Adrenal gland (tissue), 12 donors: ENCODE results near the gene ZSWIM6. TPM values are rescaled to one million over a fixed set of nuclear protein-coding genes. Genes with fewer than 3 reads are reported as not detected.

ENCODE experiments used
- DNase-seq, 7 donors: peaks; one replicate each; pipeline ENCODE4 v3.0.0-alpha.2; 2019 to 2020
- H3K27ac ChIP-seq, 5 donors: fragments of 200-600 bp; sonication (generic) in 4 of 5; 1 replicate in 3 of 5; 2 replicates in 2 of 5; pipeline versions ENCODE4 v1.5.1 to v1.8.0; 2016 to 2020; ENCODE audit warnings: mild to moderate bottlenecking in 1 of 5
- H3K27me3 ChIP-seq: fragments of 200-600 bp; 2 replicates; pipeline ENCODE4 v1.8.0; 2021
- H3K36me3 ChIP-seq, 2 donors: fragments of 200-600 bp; replicated peaks in 1 of 2; 1 replicate in 1 of 2; 2 replicates in 1 of 2; pipeline versions ENCODE4 v1.5.1 to v1.8.0; 2018 to 2022
- H3K4me1 ChIP-seq, 2 donors: fragments of 200-600 bp; replicated peaks in 1 of 2; 1 replicate in 1 of 2; 2 replicates in 1 of 2; pipeline versions ENCODE4 v1.5.1 to v1.8.0; 2018 to 2021
- H3K4me3 ChIP-seq, 4 donors: fragments of 200-600 bp; sonication (generic) in 3 of 4; one replicate each; pipeline ENCODE4 v1.5.1; 2016 to 2018
- H3K9me3 ChIP-seq, 3 donors: fragments of 200-600 bp; sonication (generic) in 1 of 3; replicated peaks in 1 of 3; 1 replicate in 2 of 3; 2 replicates in 1 of 3; pipeline versions ENCODE4 v1.5.1 to v1.8.0; 2016 to 2021
- POLR2A ChIP-seq, 2 donors: fragments of 450-650 bp; IDR thresholded peaks; one replicate each; pipeline ENCODE4 v1.6.1; 2017; ENCODE audit warnings: antibody characterized with exemption in 2 of 2, mild to moderate bottlenecking in 2 of 2, moderate library complexity in 1 of 2
- WGBS, 4 donors: extraction: QIAGEN DNeasy Blood & Tissue Kit in 2 of 4; methylation state at CpG; one replicate each; pipeline versions ENCODE4 v1.1.5 to v1.1.7; 2013 to 2017; 5-methylcytosine and 5-hydroxymethylcytosine counted together
- intact Hi-C, 2 donors: fragments of 100-400 bp; cut with DNase I; formaldehyde crosslinking; loops; one replicate each; pipeline versions ENCODE4 v1.14.1 to v1.15.0; 2022 to 2023
- polyA plus RNA-seq, 3 donors: library from polyadenylated mRNA; stranded (reverse); fragments of 200-250 nt in 2 of 3; fragments of 350-450 nt in 1 of 3; fragmentation: Illumina TruSeq in 1 of 3; extraction: RNeasy Lipid Tissue Mini Kit (QIAGEN cat#74804) in 1 of 3; gene quantifications; one replicate each; pipeline ENCODE4 v1.2.3, GENCODE V29; 2013 to 2014
- total RNA-seq, 9 donors: library from RNA; depleted of rRNA in 4 of 9; stranded (reverse); fragments of >200 nt in 4 of 9; fragments of 120-200 nt in 1 of 9; fragmentation: NEBNext Ultra II Directional in 1 of 9; extraction: Animal tissue kit (Norgen Biotek cat#: 25700) in 1 of 9; gene quantifications; one replicate each; pipeline versions ENCODE4 v1.1.0 to v1.2.4, GENCODE V29; 2013 to 2023
- TF ChIP-seq, protein P1 (sequence below), 6 experiments: fragments of 450-650 bp in 4 of 6; fragments of 200-600 bp in 2 of 6; sonication (generic) in 1 of 6; IDR thresholded peaks; 1 replicate in 5 of 6; 2 replicates in 1 of 6; pipeline versions ENCODE4 v1.5.1 to v1.8.0; 2016 to 2021; ENCODE audit warnings: antibody characterized with exemption in 6 of 6, mild to moderate bottlenecking in 2 of 6, moderate library complexity in 1 of 6
- donor health status: healthy with polysubstance abuse.
- donor health status: Bipolar disorder and iron deficiency.
- donor health status: DM: yes; HTN: yes; CAD: no.
- donor health status: DM: no; HTN: no; CAD: no.
- donor health status: DM: no; HTN: no; CAD: no.
- donor health status: DM: yes; HTN: yes; CAD: no.

Gene ZSWIM6
- total and polyA plus RNA-seq, 12 donors, result 5.5 to 14.6 (median 8.3) TPM

GRCh38 chr5:61526207-61526519 lies 194.1 kb downstream of the ZSWIM6 start:
- no peak for DNase-seq
- Histone ChIP-seq H3K27ac (no peak overlapping the region), H3K36me3 (peaks cover 0 to 13% of the 10 kb centered on the region in 2 donors), H3K27me3 (no peaks in the 10 kb centered on the region), H3K4me3 (no peak overlapping the region), H3K9me3 (no peaks in the 10 kb centered on the region), H3K4me1 (no peaks in the 10 kb centered on the region)
- no peak for TF ChIP-seq POLR2A (IDR thresholded peaks at IDR 0.05)
- 91 to 96% (median 94%) methylated on average over 5 of the region's 5 CpGs for WGBS, 4 donors
- intact Hi-C loops, result no loop called here

DNA sequence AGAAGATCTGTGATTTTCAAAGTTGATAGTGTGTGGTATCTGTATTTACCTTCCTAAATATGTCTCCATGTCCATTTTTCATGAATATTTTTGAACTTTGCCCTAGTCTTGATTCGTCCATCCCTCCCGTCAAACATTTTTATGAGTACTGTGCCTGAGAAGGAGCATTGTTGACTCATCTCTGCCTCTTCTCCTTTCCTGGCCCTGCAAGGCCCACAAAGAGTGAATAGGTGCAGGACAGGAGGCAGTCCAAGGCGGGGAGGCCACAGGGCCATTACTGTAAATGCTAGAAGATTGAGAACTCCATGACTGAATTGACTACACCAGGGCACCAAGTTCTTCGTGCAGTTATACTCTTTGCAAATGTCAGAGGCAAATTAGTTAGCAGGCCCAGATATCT lies 200.9 kb downstream of the ZSWIM6 start:
- no peak for DNase-seq
- no peaks in the 10 kb centered on the region for H3K27me3 ChIP-seq
- intact Hi-C loops, result no loop called here
- H3K9me3 ChIP-seq, result peaks cover 0 to 5% (median 0%) of the 10 kb centered on the region in 3 donors
- no peak overlapping the region for H3K4me3 ChIP-seq
- no peak for TF ChIP-seq POLR2A (IDR thresholded peaks at IDR 0.05)
- TF ChIP-seq, protein P1, sequence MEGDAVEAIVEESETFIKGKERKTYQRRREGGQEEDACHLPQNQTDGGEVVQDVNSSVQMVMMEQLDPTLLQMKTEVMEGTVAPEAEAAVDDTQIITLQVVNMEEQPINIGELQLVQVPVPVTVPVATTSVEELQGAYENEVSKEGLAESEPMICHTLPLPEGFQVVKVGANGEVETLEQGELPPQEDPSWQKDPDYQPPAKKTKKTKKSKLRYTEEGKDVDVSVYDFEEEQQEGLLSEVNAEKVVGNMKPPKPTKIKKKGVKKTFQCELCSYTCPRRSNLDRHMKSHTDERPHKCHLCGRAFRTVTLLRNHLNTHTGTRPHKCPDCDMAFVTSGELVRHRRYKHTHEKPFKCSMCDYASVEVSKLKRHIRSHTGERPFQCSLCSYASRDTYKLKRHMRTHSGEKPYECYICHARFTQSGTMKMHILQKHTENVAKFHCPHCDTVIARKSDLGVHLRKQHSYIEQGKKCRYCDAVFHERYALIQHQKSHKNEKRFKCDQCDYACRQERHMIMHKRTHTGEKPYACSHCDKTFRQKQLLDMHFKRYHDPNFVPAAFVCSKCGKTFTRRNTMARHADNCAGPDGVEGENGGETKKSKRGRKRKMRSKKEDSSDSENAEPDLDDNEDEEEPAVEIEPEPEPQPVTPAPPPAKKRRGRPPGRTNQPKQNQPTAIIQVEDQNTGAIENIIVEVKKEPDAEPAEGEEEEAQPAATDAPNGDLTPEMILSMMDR (IDR thresholded peaks at IDR 0.05), result no peak
- 91 to 97% (median 94%) methylated on average over 4 of the region's 4 CpGs for WGBS, 4 donors
- H3K36me3 ChIP-seq, result peaks cover 0 to 24% of the 10 kb centered on the region in 2 donors
- H3K4me1 ChIP-seq, result no peaks in the 10 kb centered on the region
- H3K27ac ChIP-seq, result no peak overlapping the region

DNA sequence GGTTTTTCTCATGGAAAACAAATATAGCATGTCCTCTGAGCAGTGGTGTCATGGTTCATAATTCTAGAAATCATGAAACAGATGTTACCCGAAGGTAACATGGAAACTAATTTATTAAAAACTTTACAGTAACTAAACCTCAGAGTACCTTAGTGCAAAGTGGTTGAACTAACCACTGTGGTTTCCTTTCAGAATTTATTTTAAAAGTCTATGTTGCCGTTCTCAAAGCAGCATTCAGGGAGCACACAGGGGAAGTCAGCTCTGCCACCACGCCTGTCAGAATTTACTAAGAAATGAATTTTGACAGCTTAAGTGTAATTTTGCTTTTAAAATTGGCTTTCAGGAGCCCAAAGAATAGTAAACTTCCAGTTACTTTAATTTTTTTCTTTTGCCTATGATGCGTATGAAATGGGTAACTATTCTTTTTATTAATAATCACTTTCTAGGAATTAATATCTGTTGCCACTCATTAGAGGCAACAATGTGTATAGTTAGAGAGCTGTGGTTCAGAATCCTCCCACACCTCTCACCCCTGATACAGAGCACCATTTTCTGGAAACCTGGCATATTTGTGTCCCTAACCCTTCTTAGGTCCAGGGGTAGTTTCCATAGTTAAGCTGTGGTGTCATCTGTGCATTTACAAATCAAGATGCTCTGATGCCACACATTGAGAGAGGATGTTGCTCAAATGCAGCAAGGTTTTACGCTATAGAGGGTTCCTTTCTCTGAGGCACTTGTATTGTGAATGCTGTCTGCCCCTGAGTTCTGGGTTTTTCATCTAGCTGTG lies 202.6 kb downstream of the ZSWIM6 start:
- Histone ChIP-seq H3K4me3 (no peak overlapping the region), H3K9me3 (peaks cover 0 to 5% (median 0%) of the 10 kb centered on the region in 3 donors), H3K27ac (no peak overlapping the region), H3K4me1 (no peaks in the 10 kb centered on the region), H3K36me3 (peaks cover 0 to 18% of the 10 kb centered on the region in 2 donors), H3K27me3 (no peaks in the 10 kb centered on the region)
- TF ChIP-seq, protein P1 (IDR thresholded peaks at IDR 0.05), result no peak
- TF ChIP-seq POLR2A (IDR thresholded peaks at IDR 0.05), result no peak
- no peak for DNase-seq
- WGBS, 4 donors, result 82 to 91% (median 87%) methylated on average over 5 of the region's 5 CpGs
- intact Hi-C loops, result no loop called here

DNA sequence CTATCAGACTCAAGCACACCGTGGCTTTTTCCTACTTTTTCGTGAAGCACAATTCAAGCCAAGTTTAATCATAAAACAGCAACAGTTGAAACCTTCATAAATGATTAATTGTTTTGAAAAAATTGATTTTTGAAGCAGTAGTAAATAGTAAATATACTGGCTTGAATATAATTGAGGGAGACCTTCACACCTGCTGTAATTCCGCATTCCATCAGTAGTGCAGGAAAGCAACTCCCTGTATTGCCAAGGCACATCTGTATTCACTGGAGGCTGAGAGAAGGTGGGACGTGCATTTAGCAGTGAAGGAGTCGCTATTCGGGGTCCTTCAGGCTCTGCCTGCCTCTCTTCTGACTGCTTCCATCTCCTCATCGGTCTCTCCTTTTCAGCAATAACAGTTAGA lies 203.8 kb downstream of the ZSWIM6 start:
- Histone ChIP-seq H3K9me3 (peaks cover 0 to 5% (median 0%) of the 10 kb centered on the region in 3 donors), H3K36me3 (peaks cover 0 to 17% of the 10 kb centered on the region in 2 donors), H3K27ac (no peak overlapping the region), H3K4me3 (no peak overlapping the region), H3K27me3 (no peaks in the 10 kb centered on the region), H3K4me1 (no peaks in the 10 kb centered on the region)
- intact Hi-C loops, result no loop called here
- no peak for DNase-seq
- TF ChIP-seq, protein P1 (IDR thresholded peaks at IDR 0.05), result no peak
- no peak for TF ChIP-seq POLR2A (IDR thresholded peaks at IDR 0.05)
- 91 to 94% (median 94%) methylated on average over 7 of the region's 7 CpGs for WGBS, 4 donors

GRCh38 chr5:61536922-61537321 lies 204.9 kb downstream of the ZSWIM6 start:
- TF ChIP-seq, protein P1 (IDR thresholded peaks at IDR 0.05), result no peak
- H3K4me1 ChIP-seq, result no peaks in the 10 kb centered on the region
- intact Hi-C loops, result no loop called here
- no peak overlapping the region for H3K4me3 ChIP-seq
- 80 to 95% (median 94%) methylated on average over 1 of the region's 1 CpG for whole genome bisulfite sequencing, 4 donors
- H3K27ac ChIP-seq, result no peak overlapping the region
- DNase-seq, result no peak
- no peaks in the 10 kb centered on the region for H3K27me3 ChIP-seq
- H3K36me3 ChIP-seq, result peaks cover 0 to 14% of the 10 kb centered on the region in 2 donors
- H3K9me3 ChIP-seq, result peaks cover 0 to 5% (median 0%) of the 10 kb centered on the region in 3 donors
